NCI-H2171 (cell line): ENCODE results near the gene ABTB2.
"Not testable (repeated sequence)": the region's sequence is repeated elsewhere in the genome, so short reads cannot be mapped to it uniquely, and the experiment has no call there.

ENCODE experiments used
- DNase-seq: peaks from one replicate; lab custom pipeline; 2025; lab: John Stamatoyannopoulos, UW

Gene ABTB2

GRCh38 chr11:34262531-34263081, 95.2 kb downstream of the ABTB2 start:
- DNase-seq: no peak

DNA sequence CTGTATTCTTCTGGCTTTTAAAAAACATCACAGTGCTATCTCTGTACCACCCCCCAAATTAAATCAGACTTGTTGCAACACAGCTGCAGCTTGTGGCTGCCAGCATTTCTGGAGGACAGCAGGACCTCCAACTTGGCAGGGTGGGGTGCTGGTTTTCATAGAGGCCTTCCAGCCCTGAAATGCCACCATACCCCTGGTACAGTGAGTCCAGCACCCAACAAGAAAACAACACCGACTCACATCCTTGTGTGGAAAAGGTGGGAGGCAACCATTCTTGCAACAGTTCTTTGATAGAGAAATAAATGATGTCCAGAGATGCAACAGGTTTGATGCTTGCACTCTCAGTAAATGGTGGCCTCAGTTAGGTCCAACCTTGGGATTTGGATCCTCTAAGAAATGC, 96.0 kb downstream of the ABTB2 start:
- no peak for DNase-seq

DNA sequence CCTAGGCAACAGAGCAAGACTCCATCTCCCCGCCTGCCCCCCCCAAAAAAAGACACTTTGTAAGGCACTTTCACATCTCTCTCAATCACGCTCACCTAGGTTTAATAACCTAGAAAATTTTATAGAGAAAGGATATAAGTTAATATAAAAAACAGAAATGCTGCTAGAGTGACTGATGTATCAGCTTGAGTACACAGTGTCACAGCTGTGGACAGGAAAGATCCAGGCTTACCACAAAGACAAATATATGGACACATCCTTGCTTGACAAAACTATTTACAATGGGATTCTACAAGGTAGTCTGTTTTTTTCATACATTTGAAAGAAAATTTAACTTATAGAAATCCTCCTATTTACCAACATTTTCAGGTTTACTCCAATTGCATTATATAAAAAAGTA, 96.7 kb downstream of the ABTB2 start:
- no peak for DNase-seq

DNA sequence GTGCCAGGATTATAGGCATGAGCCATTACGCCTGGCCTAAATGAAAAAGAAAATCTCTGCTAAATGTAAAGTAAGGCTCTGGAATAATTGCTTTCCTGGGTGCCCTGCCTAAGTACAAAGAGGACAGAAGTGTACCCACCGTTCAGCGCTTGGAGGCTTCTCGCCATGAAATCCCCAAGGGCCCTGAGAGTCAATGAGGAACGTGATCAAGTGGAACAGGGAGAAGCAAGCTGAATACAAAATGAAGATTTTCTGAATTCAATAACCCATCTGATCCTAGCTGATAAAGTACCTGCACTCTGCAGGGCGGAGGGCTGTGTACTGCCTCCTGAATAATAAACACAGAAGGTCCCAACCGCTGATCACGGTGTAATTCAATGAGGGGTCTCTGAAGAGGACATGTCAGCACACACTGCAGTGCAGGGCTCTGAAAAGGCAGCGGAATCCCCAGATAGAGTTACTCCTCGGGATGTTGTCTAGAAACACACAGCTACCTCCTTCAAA, 97.7 kb downstream of the ABTB2 start:
- no peak for DNase-seq

- DNase-seq: no peak
These were observed 98.7 kb downstream of the ABTB2 start for GRCh38 chr11:34259087-34259486.

GRCh38 chr11:34256626-34257025, 101.2 kb downstream of the ABTB2 start:
- DNase-seq: peak; percentile 33

- DNase-seq: no peak
These were observed 101.7 kb downstream of the ABTB2 start for GRCh38 chr11:34256150-34256549.

DNA sequence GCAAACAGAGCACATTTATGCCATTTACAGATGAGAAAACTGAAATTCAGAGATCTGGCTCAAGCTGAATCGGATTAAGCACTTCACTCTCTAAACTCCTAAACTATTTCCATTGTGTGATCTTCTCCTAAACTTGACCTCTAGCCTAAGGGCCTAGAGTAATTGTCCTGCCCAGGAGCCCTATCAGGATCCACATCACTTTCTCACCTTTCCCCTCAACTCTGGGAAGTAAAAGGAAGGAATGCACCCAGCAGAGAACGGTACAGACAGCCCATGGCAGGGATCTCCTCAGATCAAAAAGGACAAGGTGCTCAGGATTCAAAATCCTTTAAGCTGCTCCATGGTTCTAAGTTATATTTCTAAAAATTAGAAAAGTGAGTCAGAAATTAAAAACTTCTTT, 102.7 kb downstream of the ABTB2 start:
- no peak for DNase-seq

DNA sequence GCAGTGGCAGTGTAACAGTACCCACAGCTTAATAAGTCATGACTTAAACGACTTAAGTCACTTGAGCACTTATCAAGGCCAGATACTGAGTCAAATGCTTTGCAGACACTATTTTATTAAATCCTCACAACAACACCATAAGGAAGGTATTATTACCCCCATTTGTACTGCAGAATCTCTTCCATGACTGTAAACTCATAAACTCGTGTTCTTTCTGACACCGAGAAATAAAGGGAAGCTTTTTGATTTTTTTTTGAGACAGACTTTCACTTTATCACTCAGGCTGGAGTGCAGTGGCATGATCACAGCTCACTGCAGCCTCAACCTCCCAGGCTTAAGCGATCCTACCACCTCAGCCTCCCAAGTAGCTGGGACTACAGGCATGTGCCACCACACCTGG, 103.8 kb downstream of the ABTB2 start:
- no peak for DNase-seq

GRCh38 chr11:34252651-34253050, 105.2 kb downstream of the ABTB2 start:
- no peak for DNase-seq

GRCh38 chr11:34252015-34252414, 105.8 kb downstream of the ABTB2 start:
- DNase-seq: no peak

GRCh38 chr11:34251589-34251980, 106.2 kb downstream of the ABTB2 start:
- no peak for DNase-seq

GRCh38 chr11:34250732-34251588, 106.8 kb downstream of the ABTB2 start:
- DNase-seq: peak; percentile 36

DNA sequence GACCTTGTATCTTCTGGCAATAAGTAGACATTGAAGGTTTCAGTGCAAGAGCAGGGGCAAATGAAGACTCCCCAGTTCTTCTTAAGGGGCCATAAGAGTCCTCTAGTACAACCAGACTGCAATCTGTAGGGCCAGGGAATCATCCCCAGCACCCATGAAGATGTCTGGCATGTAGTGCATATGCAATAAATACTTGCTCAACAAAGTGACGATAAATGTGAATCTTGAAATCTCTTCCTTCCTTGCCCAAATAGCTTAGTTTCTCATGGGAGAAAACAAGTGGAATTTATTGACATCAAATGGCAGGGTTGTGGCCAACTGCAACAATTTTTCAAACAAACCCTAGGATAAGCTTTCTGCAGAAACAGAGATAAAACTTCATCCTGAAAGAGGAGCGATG, 107.6 kb downstream of the ABTB2 start:
- DNase-seq: no peak

- no peak for DNase-seq
These were observed 108.4 kb downstream of the ABTB2 start for GRCh38 chr11:34249439-34249838.

- not testable (repeated sequence) for DNase-seq
These were observed 111.3 kb downstream of the ABTB2 start for GRCh38 chr11:34246511-34246910.

DNA sequence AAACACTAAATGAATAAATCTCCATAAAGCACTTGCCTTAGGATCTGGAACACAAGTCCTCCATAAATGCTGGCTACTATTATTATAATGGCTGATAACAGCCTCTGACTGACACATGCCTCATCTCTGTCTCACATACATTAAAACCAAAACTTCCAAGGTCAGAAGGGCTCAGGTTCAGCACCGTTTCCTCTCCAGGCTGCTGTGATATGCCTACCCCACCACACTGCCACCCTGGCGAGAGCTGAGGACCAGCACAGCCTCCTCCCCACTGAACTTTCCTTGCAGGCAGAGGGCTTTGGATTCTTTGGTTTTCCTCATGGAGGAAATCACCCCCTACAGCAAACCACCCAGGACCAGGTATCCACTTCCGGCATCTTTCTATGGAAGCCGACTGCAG, 112.8 kb downstream of the ABTB2 start:
- no peak for DNase-seq

- no peak for DNase-seq
These were observed 114.0 kb downstream of the ABTB2 start for GRCh38 chr11:34243600-34244464.

DNA sequence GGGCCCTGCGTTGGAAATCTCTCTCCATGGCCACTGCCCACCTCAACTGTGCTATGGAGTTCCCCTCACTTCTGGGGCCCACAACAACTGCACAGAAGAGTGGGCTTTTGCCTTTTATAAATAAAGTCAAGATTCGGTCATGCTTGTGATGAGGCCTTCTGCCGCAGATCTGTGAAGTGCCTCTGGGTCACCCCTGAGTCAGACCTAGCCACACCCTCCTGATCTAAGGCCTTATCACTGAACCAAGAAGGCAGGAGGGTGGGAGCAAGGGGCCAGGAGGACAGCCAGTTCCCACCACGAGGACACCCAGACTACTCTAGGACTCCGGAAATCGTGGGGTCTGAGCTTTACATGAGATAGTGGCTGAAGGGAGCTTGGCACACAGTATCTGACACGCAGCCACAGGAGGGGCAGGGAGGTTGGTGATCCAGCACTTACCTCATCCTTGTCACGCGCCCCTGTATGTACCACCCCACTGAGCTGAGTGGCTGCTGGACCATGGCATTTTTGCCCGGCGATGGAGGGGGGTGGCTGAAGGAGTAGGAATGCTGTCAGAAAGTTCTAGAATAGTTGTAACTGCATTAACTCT, 115.7 kb downstream of the ABTB2 start:
- no peak for DNase-seq

GRCh38 chr11:34240150-34240494, 117.7 kb downstream of the ABTB2 start:
- DNase-seq: no peak

DNA sequence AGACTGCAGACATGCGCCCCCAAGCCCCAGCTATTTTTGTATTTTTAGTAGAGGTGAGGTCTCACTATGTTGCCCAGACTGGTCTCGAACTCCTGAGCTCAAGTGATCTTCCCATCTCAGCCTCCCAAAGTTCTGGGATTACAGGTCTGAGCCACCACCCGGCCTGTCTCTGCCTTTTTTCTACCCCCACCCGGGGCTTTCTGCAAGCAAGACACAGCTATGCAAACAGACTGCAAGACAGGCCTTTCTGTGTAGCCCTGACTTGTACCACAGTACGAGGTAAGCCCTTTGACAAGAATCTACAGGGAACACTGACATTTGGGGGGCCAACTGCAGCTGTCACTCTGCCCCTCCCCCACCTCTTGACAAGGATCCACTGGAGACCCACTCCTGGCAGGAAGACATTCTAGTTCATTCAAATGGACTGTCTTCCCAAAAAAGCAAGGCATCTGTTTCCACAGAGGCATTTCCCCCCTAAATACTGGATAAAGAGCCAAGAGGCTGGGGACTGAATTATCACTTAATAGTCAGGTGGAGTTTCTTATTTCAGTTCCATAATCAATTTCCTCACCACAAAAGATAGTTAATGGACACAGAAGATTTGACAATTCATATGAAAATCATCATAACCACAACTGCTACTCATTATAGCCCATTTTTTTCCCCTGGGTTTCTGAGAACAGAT, 118.2 kb downstream of the ABTB2 start:
- no peak for DNase-seq

DNA sequence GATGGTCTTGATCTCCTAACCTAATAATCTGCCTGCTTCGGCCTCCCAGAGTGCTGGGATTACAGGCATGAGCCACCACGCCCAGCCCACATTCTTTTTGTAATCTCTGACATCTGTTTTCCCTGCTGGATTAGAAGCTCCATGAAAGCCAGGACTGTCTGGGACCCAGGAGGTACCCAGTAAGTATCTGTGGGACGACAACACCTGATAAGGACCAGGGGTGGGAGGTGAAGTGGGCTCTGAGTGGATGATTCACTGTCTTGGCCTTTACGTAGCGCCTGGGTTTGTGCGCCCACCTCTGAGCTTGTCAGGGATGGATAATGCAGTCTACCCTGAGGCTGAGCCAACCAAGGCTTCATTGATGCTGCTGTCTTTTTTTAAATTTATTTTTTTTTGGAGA, 118.8 kb downstream of the ABTB2 start:
- no peak for DNase-seq
